MV-4-11 (cell line): ENCODE measurements around the gene KDM4B.

Experiments
- DNase-seq: peaks from one replicate; lab custom pipeline; 2025; lab: John Stamatoyannopoulos, UW

The KDM4B gene

GRCh38 chr19:5137114-5137513 lies 168.2 kb downstream of the KDM4B start:
- DNase-seq = no peak

GRCh38 chr19:5137571-5138124 lies 168.7 kb downstream of the KDM4B start:
- no peak for DNase-seq

- DNase-seq = peak; percentile 99
These were observed 170.0 kb downstream of the KDM4B start for GRCh38 chr19:5138606-5139582.

- DNase-seq = peak; percentile 61
These were observed 170.8 kb downstream of the KDM4B start for GRCh38 chr19:5139583-5140325.

GRCh38 chr19:5141129-5141849 lies 172.4 kb downstream of the KDM4B start:
- DNase-seq = no peak

- no peak for DNase-seq
These were observed 173.2 kb downstream of the KDM4B start for GRCh38 chr19:5141850-5142724.

- no peak for DNase-seq
These were observed 173.8 kb downstream of the KDM4B start for GRCh38 chr19:5142725-5143097.

GRCh38 chr19:5143471-5144411 lies 174.8 kb downstream of the KDM4B start:
- DNase-seq = no peak

GRCh38 chr19:5144545-5145179 lies 175.7 kb downstream of the KDM4B start:
- DNase-seq = no peak

GRCh38 chr19:5145521-5146511 lies 176.9 kb downstream of the KDM4B start:
- no peak for DNase-seq

- DNase-seq = no peak
These were observed 178.4 kb downstream of the KDM4B start for GRCh38 chr19:5147074-5147977.

GRCh38 chr19:5147978-5148793 lies 179.3 kb downstream of the KDM4B start:
- no peak for DNase-seq

GRCh38 chr19:5148794-5149190 lies 179.9 kb downstream of the KDM4B start:
- DNase-seq = no peak

- DNase-seq = no peak
These were observed 180.6 kb downstream of the KDM4B start for GRCh38 chr19:5149508-5149907.

- no peak for DNase-seq
These were observed 181.3 kb downstream of the KDM4B start for GRCh38 chr19:5149932-5150901.
